Measurements from ENCODE around the gene TCP11L2.
"Not testable (repeated sequence)": the region's sequence is repeated elsewhere in the genome, so short reads cannot be mapped to it uniquely, and the experiment has no call there.

TCP11L2 gene

DNA sequence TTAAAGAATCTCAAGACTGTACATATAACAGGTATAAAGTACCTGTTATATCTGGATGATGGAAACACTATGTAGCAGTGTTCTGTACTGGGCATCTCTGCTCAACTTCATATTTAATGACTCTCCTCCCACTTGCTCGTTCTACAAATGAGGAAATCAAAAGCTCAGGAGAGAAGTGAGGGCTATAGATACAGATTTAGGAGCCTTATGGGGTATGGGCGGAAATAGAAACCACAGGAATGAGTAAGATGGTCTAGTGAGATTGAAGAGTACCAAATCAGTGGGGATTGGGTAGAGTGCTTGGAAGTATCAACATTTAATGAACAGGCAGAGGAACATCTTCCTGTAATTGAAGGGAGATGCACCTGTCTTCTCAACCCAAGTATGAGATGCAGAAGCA lies 31.2 kb downstream of the TCP11L2 start:
- DNase-seq (ENCODE audit: extremely low spot score, insufficient read length, low read depth) (no peak), FAIRE-seq (no peak)

DNA sequence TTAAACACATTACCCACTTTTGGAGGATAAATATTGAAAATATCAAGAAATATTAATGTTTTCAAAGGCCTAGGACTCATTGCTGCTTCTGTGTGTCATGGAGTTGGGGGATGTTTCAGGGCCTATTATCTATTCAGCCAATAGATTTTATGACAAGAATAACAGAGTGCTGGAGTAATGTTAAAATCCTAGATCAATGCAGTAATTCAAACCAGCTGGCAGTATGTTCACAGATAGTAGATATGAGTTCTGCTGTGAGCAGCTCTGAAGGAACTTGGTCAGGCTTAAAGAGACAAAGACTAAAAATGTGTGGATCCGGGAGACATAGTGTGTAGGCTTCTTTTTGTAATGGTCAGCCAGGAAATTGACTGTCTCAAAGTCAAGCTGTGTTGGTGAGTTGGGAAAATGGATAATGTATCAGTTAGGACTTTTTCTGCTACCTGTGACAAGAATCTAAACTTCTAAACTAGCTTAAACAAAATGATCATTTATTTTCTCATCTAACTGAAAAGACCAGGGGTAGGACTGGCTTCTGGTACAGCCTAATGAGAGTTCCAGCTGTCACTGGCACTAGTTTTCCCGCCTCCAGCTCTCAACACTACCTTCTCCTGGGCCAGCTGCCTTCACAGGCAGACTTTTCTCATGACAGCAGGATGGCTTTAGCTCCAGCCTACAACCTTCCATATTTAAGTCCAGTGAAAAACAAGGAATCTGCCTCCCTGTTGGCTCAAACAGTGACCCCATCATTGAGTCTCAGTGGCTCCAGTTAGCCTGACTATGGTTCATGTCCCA lies 38.7 kb downstream of the TCP11L2 start:
- no peak for DNase-seq (ENCODE audit: extremely low spot score, insufficient read length, low read depth)
- no peak for FAIRE-seq

DNA sequence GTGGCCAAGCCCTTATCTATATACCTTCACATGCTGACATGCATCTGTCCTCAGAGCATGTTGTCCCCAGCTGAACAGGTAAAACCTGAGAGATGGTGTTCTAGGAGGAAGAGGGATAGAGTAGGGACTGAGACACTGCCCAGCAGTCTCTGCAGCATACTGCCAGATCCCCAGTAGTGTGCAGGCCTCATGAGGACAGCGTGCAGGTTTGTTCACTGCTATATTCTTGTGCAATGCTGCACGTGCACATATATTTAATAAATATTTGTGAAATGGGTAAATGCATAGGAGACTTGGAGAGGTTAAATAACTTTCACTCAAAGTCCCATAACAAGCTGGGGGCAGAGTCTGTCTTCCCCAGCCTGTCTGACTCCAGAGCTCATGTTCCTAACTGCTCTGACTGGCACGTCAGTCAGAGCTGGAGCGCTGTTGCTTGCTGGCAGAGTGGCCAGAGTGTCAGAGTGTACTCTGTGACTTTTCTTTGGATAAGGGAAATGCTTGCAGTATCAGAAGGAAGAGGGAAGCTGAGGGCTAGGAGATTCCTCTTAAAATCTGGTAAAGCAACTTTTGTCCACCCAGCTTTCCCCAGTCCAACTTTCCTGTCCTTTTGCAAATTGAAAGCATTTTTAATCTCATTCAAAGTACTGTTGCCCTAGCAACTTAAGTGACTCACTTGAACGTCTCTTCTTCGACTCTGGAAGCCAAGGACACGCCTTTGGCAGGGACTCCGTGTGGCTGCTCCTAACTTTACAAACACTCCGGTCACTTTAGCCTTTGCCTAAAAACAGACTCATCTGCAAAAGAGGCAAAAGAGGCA lies 40.1 kb downstream of the TCP11L2 start:
- no peak for FAIRE-seq
- no peak for DNase-seq (ENCODE audit: extremely low spot score, insufficient read length, low read depth)

DNA sequence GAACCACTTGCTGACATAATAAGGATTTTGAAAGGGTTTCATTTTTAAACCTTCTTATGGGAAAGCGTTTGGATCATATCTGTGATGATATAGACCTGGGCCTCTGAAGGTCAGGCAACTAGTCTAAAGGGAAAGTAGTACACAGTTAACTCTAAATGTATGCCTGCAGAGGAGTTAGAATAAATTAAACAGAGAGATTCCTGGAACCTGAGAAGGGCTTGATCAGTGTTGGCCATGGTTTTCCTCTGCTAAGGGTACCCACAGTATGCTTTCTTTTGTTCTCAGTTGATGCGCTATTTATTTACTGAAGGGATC lies 40.6 kb downstream of the TCP11L2 start:
- DNase-seq (ENCODE audit: extremely low spot score, insufficient read length, low read depth) (no peak), FAIRE-seq (no peak)

DNA sequence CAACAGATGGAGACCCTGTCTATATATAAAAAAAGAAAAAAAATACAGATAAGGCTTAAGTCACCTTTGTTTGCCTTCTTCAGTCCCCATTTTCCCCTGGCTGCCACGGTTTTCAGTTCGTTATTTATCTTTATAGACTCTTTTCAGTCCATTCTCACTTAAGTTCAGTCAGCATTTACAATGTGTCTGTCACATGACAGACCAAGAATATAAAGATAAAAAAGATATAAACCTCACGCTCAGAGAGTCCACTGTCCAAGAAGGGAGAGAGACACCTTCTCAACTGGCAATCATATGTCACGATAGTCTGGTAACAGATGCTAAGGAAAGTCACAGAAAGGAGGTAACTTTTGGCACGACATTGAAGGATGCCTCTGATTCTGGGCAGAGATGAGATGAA lies 41.6 kb downstream of the TCP11L2 start:
- FAIRE-seq (no peak), DNase-seq (ENCODE audit: extremely low spot score, insufficient read length, low read depth) (no peak)

DNA sequence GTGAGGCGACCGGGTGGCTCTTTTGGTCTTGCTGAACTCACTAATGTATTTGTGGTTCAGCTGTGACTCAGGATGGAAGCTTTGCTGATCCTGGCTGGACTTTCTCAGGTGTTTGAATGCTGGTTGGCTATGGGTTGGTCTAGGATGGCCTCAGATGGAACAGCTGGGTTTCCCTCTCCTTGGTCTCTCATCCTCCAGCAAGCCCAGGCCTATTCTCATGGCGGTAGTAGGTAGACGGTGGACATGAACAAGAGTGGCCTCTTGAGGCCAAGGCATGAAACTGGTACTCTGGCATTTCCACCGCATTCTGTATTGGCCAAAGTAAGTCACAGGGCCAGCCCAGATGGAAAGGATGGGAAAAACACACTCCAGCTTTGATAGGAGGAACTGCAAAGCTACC lies 43.2 kb downstream of the TCP11L2 start:
- DNase-seq (ENCODE audit: extremely low spot score, insufficient read length, low read depth) = no peak
- FAIRE-seq = no peak

DNA sequence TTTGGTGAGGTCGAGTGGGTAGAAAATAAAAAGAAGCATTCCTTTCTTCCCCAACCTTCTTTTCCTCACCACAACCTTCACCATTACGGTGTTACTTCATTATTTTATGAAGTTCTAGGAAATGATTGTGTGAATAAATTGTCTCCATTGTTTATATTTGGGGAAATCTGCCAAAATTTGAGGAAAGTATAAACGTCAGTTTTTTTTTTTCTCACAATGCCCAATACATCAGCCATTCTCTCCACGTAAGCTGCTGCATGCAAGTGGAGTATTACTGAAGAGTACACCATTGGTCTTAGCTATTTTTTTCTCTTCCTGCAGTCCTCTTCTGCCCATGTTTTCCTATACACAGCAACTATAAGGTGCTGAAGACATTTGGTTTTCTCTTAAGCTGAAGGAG lies 45.9 kb downstream of the TCP11L2 start:
- FAIRE-seq (no peak), DNase-seq (ENCODE audit: extremely low spot score, insufficient read length, low read depth) (no peak)

DNA sequence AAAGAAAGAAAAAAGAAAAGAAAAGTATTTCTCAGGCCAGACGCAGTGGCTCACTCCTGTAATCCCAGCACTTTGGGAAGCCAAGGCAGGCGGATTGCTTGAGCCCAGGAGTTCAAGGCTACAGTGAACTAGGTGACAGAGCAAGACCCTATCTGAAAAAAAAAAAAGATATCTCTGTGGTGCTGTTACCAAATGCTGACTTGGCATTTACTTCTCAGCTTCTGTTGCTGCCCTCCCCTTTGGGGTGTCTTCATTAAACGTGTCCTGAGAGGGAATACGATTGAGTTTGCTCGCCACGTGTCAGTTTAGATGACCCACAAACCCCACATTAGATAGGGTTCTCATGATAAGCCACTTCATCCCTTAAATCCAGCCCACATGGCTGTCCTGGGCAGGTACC lies 50.6 kb downstream of the TCP11L2 start:
- DNase-seq (ENCODE audit: extremely low spot score, insufficient read length, low read depth) (no peak), FAIRE-seq (no peak)

DNA sequence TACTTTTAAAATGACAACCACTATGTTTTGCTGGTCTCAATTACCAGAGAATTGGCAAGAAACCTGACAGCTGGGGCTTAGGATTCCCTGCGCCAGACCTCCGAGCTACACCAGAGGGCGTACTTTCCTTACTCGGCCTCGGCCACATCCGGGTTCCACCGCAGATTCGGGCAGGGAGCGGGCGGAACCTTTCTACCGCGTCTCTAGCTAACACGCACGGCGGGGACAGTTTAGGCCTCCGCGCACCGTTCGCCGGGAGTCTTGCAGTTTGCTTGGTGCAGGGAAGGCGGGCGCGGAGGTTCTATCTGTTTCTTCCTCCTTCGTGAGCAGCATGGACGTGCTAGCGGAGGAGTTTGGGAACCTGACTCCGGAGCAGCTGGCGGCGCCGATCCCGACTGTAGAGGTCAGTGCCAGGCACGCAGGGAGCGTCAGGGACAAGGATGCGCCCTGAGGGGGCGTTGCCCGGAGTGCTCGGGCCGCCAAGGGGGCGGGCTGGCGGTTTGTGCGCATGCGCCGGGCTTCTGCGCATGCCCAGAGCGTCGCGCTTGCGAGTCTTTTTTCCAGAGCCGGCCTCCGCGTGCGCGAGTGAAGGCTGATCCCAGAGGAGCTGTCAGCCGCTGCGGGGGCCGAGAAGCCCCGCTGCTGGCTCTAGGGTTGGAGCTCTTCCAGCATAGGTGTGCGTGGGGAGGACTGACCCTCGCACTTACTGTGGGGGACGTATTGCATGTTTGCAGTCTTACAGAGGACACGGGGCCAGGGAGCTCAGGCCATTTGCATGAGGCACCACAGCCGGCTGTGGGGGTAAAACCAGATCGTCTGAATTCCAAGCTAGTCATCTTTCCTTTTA lies 55.2 kb downstream of the TCP11L2 start, which contains the start of gene POLR3B:
TSS of gene POLR3B (plus strand) at position 200 of the 847 bp plus-strand sequence. CDS start at position 332, 132 bp downstream.
- peak; percentile 90 for FAIRE-seq

DNA sequence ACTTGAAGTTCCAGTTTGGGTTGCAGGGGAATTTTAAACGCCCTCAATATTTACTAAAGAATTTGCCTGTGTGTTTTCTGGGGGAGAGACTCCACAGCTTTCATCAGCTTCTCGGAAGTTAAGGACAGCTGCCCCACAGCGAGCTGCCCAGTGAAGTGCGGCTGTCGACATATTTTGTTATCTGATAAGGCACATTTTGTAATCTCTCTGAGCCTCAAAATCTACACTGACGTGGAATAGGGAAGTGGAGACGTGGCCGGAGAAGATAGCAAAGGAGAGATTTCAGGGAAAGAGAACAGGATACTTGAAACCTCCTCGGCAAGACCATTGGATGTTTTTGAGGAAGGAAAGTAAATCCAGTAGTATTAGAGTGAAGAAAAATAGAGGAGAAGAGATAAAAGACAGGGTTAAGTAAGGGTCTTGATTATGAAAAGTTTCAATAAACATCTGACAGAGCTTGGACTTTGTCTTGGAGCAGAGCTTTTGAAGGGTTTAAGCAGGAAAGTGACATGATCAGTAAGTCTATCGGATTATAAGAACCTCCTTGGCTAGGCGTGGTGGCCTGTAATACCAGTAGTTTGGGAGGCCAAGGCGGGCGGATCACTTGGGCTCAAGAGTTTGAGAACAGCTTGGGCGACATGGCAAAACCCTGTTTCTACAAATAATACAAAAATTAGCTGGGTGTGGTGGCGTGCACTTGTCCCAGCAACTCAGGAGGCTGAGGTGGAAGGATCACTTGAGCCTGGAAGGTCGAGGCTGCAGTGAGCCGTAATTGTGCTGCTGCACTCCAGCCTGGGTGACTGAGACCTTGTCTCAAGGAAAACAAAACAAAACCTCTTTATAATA lies 56.1 kb downstream of the TCP11L2 start:
- no peak for DNase-seq (ENCODE audit: extremely low spot score, insufficient read length, low read depth)
- FAIRE-seq = no peak

More for the DNA sequence above, 55.2 kb downstream of the TCP11L2 start, which contains the start of gene POLR3B:
- peak; percentile 89 for DNase-seq (ENCODE audit: extremely low spot score, insufficient read length, low read depth)

DNA sequence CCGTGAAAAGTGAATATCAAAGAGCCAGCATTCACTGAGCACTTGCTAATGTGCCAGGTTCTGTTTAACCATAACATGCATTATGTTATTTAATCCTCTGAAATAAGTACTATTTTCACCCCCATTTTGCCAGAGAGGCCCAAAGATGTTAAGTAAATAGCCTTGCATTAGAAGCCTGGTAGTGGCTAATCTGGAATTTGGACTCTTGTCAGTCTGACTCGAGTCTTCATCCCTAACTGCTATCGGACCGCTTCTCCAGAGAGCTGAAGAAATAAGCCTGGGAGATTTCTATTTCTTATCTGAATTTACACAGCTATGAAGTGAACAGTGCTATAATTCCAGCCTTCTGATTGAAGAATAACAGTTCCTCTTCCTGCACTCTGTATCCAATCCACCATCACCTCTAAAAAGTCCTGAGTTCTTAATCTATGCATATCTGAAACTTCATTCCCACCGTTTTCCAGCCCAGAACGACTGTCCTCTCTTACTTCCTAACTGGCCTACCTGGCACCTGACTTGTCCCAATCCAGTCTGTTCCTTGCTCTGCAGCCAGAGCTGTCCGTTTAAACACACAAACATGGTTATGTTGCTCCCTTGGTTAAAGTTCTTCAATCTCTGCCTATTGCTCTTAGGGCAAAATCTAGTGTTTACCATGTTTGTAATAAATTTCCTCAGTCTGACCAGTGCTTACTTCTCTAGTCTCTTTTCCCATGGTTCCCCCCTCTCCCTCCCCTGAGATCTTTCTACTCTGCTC lies 57.3 kb downstream of the TCP11L2 start:
- FAIRE-seq (no peak), DNase-seq (ENCODE audit: extremely low spot score, insufficient read length, low read depth) (no peak)

DNA sequence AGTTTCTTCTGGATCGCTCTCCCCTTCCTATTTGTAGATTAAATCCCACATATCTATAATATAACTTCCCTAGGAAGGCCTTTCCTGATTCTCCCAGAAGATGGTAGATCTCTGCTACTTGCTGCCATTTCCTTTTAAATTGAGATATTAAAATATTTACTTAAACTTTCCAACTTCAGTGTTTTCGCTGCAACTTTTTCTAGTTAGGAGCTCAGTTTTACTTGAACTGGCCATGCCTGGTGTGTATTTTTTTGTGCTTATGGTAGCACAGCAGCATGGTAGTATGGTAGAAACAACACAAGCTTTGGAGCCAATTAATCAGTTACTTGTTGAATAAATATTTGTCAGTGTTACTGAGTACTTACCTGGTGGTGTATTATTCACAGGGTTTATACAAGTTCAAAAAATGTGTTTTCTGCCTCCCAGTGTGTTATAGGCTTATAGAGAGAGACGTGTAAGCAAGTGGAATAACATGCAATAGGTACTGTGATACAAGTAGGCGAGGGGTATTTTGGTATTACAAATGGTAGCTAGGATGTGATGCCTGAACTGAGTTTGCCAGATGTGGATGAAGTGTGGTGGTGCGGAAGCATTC lies 58.0 kb downstream of the TCP11L2 start:
- FAIRE-seq (no peak), DNase-seq (ENCODE audit: extremely low spot score, insufficient read length, low read depth) (no peak)

DNA sequence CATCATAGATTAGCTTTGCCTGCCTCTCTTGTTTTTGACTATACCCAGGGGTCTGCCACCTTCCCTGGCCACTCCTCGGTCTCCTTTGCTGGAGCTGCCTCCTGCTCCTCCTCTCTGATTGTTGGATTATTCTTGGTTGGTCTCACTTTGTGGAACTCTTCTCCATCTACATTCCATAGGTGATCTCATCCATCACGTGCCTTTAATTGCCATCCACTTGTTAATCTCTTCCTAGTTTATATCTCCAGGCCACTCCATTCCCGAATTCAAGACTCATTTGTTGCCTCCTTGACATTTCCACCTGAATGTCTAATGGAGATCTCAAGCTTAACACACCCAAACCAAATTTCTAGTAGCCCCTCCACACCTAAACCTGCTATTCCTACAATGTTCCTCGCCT lies 60.4 kb downstream of the TCP11L2 start:
- DNase-seq (ENCODE audit: extremely low spot score, insufficient read length, low read depth) (no peak), FAIRE-seq (no peak)

DNA sequence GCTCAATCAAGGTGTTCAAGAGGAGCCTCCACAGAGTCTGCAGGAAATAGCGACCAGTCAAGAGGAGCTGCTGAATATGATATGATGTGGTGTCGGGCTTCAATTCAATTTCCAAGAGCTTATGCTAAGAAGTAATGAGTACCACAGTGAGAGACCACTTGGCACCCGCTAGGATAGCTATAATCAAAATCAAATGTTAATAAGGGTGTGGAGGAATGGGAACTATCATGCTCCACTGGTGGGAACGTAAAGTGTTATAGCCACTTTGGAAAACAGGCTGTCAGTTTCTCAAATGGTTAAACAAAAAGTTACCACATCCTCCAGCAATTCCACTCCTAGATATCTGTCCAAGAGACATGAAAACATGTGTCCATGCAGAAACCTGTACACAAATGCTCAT lies 61.7 kb downstream of the TCP11L2 start:
- DNase-seq (ENCODE audit: extremely low spot score, insufficient read length, low read depth) (no peak), FAIRE-seq (no peak)

DNA sequence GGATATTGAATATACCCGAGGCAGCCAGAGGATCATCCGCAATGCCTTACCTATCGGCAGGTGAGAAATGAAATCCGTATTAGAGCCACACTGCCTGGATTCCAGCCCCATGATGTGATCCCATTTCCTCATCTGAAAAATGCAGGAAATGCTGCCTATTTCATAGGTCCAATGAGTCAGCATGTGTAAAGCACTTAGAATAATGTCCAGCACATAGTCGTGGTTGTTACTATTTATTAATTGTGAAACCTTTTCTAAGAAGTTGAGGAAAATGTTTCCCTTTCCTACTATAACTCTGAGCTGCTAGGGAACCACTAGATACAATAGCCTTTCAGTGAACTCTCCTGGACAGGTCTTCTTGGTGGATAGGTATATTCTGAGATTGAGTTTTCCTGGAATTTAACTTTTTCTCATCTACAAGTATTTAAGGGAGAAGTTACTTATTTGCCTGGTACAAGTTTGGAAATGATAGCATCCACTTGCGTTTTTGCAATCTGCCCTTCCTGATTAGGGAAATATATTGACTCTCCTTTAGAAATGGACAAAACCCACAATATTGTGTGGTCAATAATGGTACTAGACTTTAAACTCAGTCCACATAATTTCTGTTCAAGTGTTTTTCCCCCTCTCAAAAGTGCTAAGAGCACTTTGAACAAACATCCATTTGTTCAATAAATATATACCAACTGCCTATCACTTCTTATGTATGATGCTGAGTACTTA lies 67.3 kb downstream of the TCP11L2 start:
- no peak for FAIRE-seq
- DNase-seq (ENCODE audit: extremely low spot score, insufficient read length, low read depth) = no peak

DNA sequence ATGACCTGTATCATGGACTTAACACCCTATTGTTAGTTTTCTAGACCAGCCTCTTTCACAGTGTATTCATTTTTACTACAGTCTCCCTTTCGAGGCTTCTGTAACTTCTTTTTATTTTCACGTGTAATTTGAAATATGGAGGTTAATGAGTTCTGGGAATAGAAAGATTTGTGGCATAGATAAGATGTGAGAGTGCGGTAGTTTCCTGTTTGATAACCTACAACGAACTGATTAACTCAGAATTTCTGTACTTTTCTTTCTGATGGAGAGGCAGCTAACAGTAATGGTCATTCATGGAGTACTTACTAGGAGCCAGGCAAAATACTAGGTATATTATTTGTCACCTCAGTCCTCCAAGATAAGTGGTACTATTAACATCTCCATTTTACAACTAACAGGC lies 76.3 kb downstream of the TCP11L2 start:
- FAIRE-seq (no peak), DNase-seq (ENCODE audit: extremely low spot score, insufficient read length, low read depth) (no peak)

DNA sequence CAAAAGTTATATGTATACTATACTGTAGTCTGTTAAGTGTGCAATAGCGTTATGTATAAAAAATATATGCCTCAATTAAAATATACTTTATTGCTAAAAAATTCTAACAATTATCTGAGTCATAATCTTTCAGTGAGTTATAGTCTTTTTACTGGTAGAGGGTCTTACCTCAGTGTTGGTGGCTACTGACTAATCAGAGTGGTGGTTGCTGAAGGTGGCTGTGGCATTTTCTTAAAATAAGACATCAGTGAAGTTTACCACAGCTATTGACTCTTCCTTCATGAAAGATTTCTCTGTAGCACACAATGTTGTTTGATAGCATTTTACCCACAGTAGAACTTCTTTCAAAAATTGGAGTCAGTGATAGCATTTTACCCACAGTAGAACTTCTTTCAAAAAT lies 78.4 kb downstream of the TCP11L2 start:
- DNase-seq (ENCODE audit: extremely low spot score, insufficient read length, low read depth) (no peak), FAIRE-seq (no peak)

DNA sequence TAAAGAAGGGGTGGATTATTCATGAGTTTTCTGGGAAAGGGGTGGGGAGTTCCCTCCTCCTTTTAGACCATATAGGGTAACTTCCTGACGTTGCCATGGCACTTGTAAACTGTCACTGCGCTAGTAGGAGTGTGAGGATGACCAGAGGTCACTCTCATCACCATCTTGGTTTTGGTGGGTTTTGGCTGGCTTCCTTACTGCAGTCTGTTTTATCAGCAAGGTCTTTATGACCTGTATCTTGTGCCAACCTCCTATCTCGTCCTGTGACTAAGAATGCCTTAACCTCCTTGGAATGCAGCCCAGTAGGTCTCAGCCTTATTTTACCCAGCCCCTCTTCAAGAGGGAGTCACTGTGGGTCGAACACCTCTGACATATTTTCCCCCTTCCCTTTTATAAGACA lies 79.3 kb downstream of the TCP11L2 start:
- DNase-seq (ENCODE audit: extremely low spot score, insufficient read length, low read depth); FAIRE-seq: not testable (repeated sequence)
